Measurements from ENCODE around the gene GALK1.

GALK1 gene

GRCh38 chr17:75724016-75725003 lies 40.7 kb downstream of the GALK1 start:
- no peak for DNase-seq (ENCODE audit: low read depth)

GRCh38 chr17:75723171-75723930 lies 41.6 kb downstream of the GALK1 start:
- no peak for DNase-seq (ENCODE audit: low read depth)

GRCh38 chr17:75722542-75723095 lies 42.4 kb downstream of the GALK1 start:
- DNase-seq (ENCODE audit: low read depth): no peak

- DNase-seq (ENCODE audit: low read depth): no peak
Observed at GRCh38 chr17:75722076-75722475, 42.9 kb downstream of the GALK1 start.

- DNase-seq (ENCODE audit: low read depth): no peak
Observed at GRCh38 chr17:75721463-75722011, 43.5 kb downstream of the GALK1 start.

- DNase-seq (ENCODE audit: low read depth): no peak
Observed at GRCh38 chr17:75720656-75721462, 44.1 kb downstream of the GALK1 start, which contains the start of gene ITGB4. Gene ITGB4 (plus strand): TSS chr17:75721459. CDS start chr17:75724704, 3,245 bp downstream.

GRCh38 chr17:75719732-75720131 lies 45.3 kb downstream of the GALK1 start:
- DNase-seq (ENCODE audit: low read depth): no peak

- peak; percentile 29 for DNase-seq (ENCODE audit: low read depth)
Observed at GRCh38 chr17:75712446-75712845, 52.5 kb downstream of the GALK1 start.
